ACC112 (cell line): ENCODE measurements around the gene PDE9A.

Experiments
- H2AFZ ChIP-seq: fragments of 200-600 bp; sonication (generic); one replicate; pipeline ENCODE4 v1.6.0; 2017; ENCODE audit warnings: antibody characterized with exemption, low read length; ENCODE audit not compliant: unreplicated experiment
- H3K27ac ChIP-seq: fragments of 200-600 bp; sonication (generic); 2 replicates; pipeline ENCODE4 v1.5.1; 2014; ENCODE audit warnings: low read depth, mild to moderate bottlenecking, antibody characterized with exemption, low read length, moderate library complexity
- H3K27me3 ChIP-seq: fragments of 200-600 bp; sonication (generic); 2 replicates; pipeline ENCODE4 v1.6.1; 2014; ENCODE audit warnings: mild to moderate bottlenecking, antibody characterized with exemption, low read length, moderate library complexity, mixed read lengths; ENCODE audit not compliant: insufficient read depth
- H3K36me3 ChIP-seq: fragments of 200-600 bp; sonication (generic); 2 replicates; pipeline ENCODE4 v1.6.1; 2016; ENCODE audit warnings: mild to moderate bottlenecking, antibody characterized with exemption, low read length, moderate library complexity, mixed read lengths; ENCODE audit not compliant: insufficient read depth
- H3K4me1 ChIP-seq: fragments of 200-600 bp; sonication (generic); one replicate; pipeline ENCODE4 v1.6.1; 2016; ENCODE audit warnings: low read length, mixed read lengths; ENCODE audit not compliant: insufficient read depth, unreplicated experiment, control insufficient read depth
- H3K4me3 ChIP-seq: fragments of 200-600 bp; sonication (generic); 2 replicates; pipeline ENCODE4 v1.5.1; 2014; ENCODE audit warnings: mild to moderate bottlenecking, low read depth, low read length
- H3K79me2 ChIP-seq: fragments of 200-600 bp; sonication (generic); one replicate; pipeline ENCODE4 v1.6.0; 2016; ENCODE audit warnings: low read length; ENCODE audit not compliant: control insufficient read depth, unreplicated experiment, insufficient read depth

Gene PDE9A

DNA sequence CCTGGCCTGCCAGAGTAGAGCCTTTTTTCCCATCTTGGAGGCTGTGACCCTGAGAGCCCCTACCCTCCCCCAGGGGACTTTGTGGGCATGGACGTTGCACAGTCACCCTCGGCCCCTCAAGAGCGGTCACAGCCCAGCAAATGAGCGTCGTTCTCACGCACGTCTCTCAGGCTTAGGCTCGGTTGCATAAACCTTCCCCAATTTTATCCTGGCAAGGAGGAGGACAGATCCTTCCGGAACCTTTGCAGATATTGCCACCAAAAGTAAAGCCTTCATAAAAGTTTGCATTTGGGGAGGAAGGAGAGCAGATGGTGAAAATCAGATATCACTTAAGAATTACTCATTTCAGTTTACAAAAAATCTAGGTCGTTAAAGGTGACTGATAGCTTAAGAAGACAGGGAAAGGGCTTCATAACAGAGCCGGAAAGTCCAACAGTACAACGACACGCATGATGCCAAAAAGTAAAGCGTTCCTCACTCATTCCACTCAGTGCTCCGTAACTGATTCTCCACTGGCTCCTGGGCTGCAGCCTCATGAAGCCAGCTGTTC is 29.3 kb downstream of the PDE9A start:
- no peaks in the 10 kb centered on the region for H3K79me2 ChIP-seq
- no peak overlapping the region for H3K27ac ChIP-seq
- no peak overlapping the region for H2AFZ ChIP-seq
- H3K36me3 ChIP-seq: no peaks in the 10 kb centered on the region
- no peak overlapping the region for H3K4me3 ChIP-seq
- peaks cover 21% of the 10 kb centered on the region for H3K27me3 ChIP-seq
- H3K4me1 ChIP-seq: peaks cover 18% of the 10 kb centered on the region

DNA sequence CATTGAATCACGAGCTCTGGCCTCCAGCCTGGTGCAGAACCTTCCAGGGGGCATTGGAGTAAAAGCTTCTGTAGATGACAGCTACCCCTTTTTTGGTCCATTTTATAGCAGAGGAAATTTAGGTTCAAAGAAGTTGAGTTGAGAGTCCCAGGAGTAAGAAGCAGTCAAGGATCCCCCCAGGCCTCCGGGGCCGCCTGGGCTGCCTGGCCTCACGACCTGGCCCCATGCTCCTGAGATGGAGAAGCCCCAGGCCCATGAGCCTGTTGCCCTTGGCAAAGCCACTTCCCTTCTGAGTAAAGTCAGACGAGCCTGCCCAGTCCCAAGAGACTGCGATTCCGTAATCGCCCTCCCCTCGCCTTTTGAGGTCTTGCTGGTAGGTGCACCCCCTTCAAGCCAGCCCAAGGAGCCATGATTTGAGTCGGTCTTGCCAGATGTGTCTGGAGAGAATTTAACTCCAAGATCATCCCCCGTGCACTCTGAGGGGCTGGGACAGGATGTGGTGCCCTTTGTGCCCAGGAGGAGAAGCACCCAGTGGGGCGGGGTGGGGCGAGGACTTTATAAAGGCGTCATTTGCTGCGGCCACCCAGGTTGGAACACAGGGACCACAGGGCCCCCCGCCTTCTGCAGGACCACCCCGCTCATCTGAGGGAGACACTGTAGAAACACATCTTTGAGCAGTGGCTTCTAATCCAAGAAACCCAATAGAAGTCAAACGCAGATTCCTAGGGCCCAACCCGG is 30.1 kb downstream of the PDE9A start:
- Histone ChIP-seq H3K27me3 (peaks cover 21% of the 10 kb centered on the region), H3K4me1 (peaks cover 10% of the 10 kb centered on the region), H3K36me3 (no peaks in the 10 kb centered on the region), H3K27ac (no peak overlapping the region), H2AFZ (no peak overlapping the region), H3K4me3 (no peak overlapping the region), H3K79me2 (no peaks in the 10 kb centered on the region)

DNA sequence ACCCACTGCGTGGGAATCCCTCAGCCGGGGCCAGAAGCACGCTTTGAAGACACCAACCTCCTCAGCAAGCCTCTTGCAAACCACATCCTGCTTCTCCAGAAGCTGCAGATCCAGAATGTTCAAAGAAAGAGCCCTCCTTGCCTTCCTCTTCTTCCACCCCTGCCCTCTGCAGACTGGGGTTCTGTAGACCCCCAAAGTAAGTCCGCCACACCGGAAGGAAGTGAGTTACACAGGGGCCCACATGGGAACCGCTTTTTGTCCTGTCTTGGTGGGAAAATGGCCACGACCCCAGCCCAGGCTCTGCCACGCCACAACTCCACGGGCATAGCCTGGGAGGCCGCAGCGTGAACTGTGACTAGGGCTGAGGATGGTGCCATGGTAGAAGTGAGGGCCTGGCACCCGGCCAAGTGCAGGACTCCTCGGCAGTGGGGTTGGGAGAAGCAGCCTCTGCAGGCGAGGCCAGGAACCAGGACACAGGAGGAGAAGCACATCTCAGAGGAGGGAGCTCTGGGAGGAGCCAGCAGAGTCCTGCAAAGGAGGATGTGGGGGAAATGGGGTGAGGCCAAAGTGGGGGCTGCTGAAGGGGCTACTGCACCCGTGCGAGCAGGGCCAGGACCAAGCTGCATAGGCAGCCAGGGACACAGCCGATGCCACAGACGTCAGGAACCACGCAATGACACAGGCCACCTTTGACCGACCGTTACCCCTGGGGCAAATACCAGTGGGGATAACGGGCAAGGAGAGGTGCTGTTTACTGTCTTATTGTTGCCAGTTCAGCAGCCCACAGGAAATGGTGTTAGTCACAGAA is 30.9 kb downstream of the PDE9A start:
- Histone ChIP-seq H3K27ac (peak overlapping the region; percentile 31; the same call in 1 of the 2 replicates), H3K27me3 (peaks cover 21% of the 10 kb centered on the region), H3K4me1 (peaks cover 10% of the 10 kb centered on the region), H3K79me2 (no peaks in the 10 kb centered on the region), H3K4me3 (peak overlapping the region; percentile 84), H3K36me3 (no peaks in the 10 kb centered on the region), H2AFZ (no peak overlapping the region)

GRCh38 chr21:42685036-42685435 is 31.6 kb downstream of the PDE9A start:
- Histone ChIP-seq H2AFZ (peak overlapping the region; percentile 44), H3K4me3 (peak overlapping the region; percentile 84), H3K36me3 (no peaks in the 10 kb centered on the region), H3K79me2 (no peaks in the 10 kb centered on the region), H3K27me3 (peaks cover 21% of the 10 kb centered on the region), H3K27ac (peak overlapping the region; percentile 37; the same call in 1 of the 2 replicates), H3K4me1 (peaks cover 10% of the 10 kb centered on the region)

- H3K4me3 ChIP-seq: no peak overlapping the region
- peaks cover 15% of the 10 kb centered on the region for H3K27me3 ChIP-seq
- no peaks in the 10 kb centered on the region for H3K36me3 ChIP-seq
- no peaks in the 10 kb centered on the region for H3K79me2 ChIP-seq
- H3K27ac ChIP-seq: no peak overlapping the region
- H2AFZ ChIP-seq: no peak overlapping the region
- H3K4me1 ChIP-seq: peaks cover 10% of the 10 kb centered on the region
These were observed 32.6 kb downstream of the PDE9A start for GRCh38 chr21:42685954-42686500.

DNA sequence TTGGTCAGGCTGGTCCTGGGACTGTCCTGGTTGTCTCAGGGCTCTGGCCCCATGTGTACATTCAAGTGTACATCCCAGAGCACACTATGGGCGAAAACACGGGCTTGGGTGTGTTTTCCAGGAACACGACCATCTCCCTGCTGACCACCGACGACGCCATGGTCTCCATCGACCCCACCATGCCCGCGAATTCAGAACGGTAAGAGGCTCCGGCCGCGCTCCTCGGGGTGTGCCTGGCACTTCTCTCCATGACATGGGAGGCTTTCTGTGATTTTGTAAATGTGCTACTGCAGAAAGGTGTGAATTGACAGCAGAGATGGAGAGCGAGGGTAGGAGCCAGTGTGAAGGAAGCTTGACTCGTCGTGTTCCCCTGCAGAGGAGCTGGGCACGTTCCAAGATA is 34.4 kb downstream of the PDE9A start:
- Histone ChIP-seq H3K27ac (no peak overlapping the region), H3K27me3 (peaks cover 5% of the 10 kb centered on the region), H3K79me2 (no peaks in the 10 kb centered on the region), H3K36me3 (no peaks in the 10 kb centered on the region), H2AFZ (no peak overlapping the region), H3K4me3 (no peak overlapping the region), H3K4me1 (peaks cover 10% of the 10 kb centered on the region)

DNA sequence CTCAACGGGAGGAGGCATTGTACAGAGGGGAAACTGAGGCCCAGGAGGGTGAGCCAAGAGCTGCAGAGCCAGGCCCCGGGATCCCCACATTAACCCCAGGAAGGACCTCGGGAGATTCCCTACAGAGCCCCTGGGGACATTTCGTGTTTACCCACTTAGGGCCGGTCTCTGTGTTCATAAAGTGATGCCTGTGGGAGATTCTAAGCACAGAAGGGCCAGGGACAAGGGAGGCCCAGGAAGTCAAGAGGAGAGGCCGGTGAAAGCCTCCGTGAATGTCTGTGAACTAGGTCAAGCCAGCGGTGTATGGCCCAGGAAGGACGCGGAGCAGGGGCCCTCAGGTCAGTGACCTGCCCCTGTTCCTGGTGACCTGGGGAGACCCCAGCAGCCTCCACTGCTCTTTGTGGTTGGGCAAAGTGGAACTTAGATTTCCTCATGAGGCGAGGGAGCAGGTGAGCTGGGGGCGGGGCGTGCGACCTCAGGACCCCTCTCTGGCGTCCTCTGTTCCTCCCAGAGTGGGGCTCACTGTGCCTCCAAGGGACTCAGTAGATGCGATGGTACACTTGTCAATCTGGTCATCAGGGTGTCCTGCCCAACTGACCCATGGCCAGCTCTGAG is 34.9 kb downstream of the PDE9A start:
- H3K27ac ChIP-seq: no peak overlapping the region
- no peaks in the 10 kb centered on the region for H3K36me3 ChIP-seq
- H2AFZ ChIP-seq: no peak overlapping the region
- H3K27me3 ChIP-seq: no peaks in the 10 kb centered on the region; the same call in 1 of the 2 replicates
- H3K4me1 ChIP-seq: peaks cover 10% of the 10 kb centered on the region
- H3K4me3 ChIP-seq: no peak overlapping the region
- H3K79me2 ChIP-seq: no peaks in the 10 kb centered on the region

DNA sequence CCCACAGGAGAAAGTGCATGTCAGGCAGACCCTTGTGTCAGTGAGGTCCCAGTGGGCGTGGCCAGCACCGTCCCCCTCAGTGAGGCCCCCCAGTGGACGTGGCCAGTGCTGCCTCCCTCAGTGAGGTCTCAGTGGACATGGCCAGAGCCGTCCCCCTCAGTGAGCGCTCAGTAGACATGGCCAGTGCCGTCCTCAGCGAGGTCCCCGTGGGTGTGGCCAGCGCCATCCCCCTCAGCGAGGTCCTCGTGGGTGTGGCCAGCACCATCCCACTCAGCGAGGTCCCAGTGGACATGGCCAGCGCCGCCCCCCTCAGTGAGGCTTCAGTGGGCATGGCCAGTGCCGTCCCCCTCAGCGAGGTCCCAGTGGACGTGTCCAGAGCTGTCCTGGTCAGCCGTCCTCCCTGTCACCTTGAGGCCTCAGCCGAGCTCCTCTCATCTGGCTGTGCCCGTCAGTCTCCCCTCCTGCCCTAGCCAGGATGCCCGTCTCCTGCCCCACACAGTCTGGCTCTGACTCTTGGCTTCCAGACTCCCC is 35.5 kb downstream of the PDE9A start:
- H3K27ac ChIP-seq: no peak overlapping the region
- H3K4me3 ChIP-seq: no peak overlapping the region
- no peaks in the 10 kb centered on the region for H3K36me3 ChIP-seq
- H3K4me1 ChIP-seq: peaks cover 7% of the 10 kb centered on the region
- no peaks in the 10 kb centered on the region for H3K79me2 ChIP-seq
- H2AFZ ChIP-seq: no peak overlapping the region
- H3K27me3 ChIP-seq: no peaks in the 10 kb centered on the region

DNA sequence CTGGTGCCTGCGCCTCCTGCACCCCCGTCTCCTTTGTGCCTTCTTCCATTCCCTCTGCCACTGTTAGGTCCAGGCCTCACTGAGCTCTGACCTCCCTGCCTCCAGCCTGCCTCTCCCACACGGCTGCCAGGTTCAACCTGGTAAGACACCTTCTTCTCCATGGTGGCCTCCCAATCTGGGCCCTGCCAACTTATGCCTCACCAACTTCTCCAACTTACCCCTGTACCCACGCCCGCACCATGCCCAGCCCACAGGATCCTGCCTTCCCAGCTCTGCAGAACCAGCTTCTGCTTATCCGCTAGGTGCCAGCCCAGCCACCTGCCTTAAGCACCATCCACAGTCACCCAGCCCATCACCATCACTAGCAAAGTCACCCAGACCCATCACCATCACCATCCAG is 37.2 kb downstream of the PDE9A start:
- H3K4me3 ChIP-seq: no peak overlapping the region
- H3K27me3 ChIP-seq: no peaks in the 10 kb centered on the region
- H3K79me2 ChIP-seq: no peaks in the 10 kb centered on the region
- no peak overlapping the region for H2AFZ ChIP-seq
- no peak overlapping the region for H3K27ac ChIP-seq
- H3K36me3 ChIP-seq: no peaks in the 10 kb centered on the region
- peaks cover 2% of the 10 kb centered on the region for H3K4me1 ChIP-seq

- Histone ChIP-seq H3K27me3 (no peaks in the 10 kb centered on the region), H2AFZ (no peak overlapping the region), H3K4me3 (no peak overlapping the region), H3K79me2 (no peaks in the 10 kb centered on the region), H3K36me3 (no peaks in the 10 kb centered on the region), H3K27ac (no peak overlapping the region), H3K4me1 (peaks cover 6% of the 10 kb centered on the region)
These were observed 38.6 kb downstream of the PDE9A start for GRCh38 chr21:42691901-42692559.
